IgD-negative memory B cell (primary cell): ENCODE data around the gene IQCH. TPM values are rescaled to one million over a fixed set of nuclear protein-coding genes. Genes with fewer than 3 reads are reported as not detected.

Experiments
- H3K27ac Mint-ChIP-seq, 3 donors: one replicate each; pipeline ENCODE4 v1.8.0; 2020 to 2022; ENCODE audit warnings: mild to moderate bottlenecking in 3 of 3, mixed read lengths in 3 of 3, moderate library complexity in 1 of 3
- H3K27me3 Mint-ChIP-seq: one replicate; pipeline ENCODE4 v1.8.0; 2021; ENCODE audit warnings: mixed read lengths
- H3K36me3 Mint-ChIP-seq: one replicate; pipeline ENCODE4 v1.8.0; 2020; ENCODE audit warnings: mild to moderate bottlenecking, mixed read lengths
- H3K4me1 Mint-ChIP-seq, 3 donors: one replicate each; pipeline ENCODE4 v1.8.0; 2020 to 2022; ENCODE audit warnings: mixed read lengths in 3 of 3, mild to moderate bottlenecking in 1 of 3
- H3K4me3 Mint-ChIP-seq, 4 donors: one replicate each; pipeline ENCODE4 v1.8.0; 2020 to 2022; ENCODE audit warnings: mild to moderate bottlenecking in 4 of 4, mixed read lengths in 4 of 4, moderate library complexity in 3 of 4
- H3K9me3 Mint-ChIP-seq, 3 donors: one replicate each; pipeline ENCODE4 v1.8.0; 2020 to 2021; ENCODE audit warnings: mixed read lengths in 3 of 3, mild to moderate bottlenecking in 1 of 3
- polyA plus RNA-seq: library from polyadenylated mRNA; unstranded; fragments of 300-500 nt; fragmentation: Illumina TruSeq; gene quantifications from one replicate; pipeline ENCODE4 v1.2.3, GENCODE V29; 2021

The IQCH gene
- 0.13 TPM for polyA plus RNA-seq

DNA sequence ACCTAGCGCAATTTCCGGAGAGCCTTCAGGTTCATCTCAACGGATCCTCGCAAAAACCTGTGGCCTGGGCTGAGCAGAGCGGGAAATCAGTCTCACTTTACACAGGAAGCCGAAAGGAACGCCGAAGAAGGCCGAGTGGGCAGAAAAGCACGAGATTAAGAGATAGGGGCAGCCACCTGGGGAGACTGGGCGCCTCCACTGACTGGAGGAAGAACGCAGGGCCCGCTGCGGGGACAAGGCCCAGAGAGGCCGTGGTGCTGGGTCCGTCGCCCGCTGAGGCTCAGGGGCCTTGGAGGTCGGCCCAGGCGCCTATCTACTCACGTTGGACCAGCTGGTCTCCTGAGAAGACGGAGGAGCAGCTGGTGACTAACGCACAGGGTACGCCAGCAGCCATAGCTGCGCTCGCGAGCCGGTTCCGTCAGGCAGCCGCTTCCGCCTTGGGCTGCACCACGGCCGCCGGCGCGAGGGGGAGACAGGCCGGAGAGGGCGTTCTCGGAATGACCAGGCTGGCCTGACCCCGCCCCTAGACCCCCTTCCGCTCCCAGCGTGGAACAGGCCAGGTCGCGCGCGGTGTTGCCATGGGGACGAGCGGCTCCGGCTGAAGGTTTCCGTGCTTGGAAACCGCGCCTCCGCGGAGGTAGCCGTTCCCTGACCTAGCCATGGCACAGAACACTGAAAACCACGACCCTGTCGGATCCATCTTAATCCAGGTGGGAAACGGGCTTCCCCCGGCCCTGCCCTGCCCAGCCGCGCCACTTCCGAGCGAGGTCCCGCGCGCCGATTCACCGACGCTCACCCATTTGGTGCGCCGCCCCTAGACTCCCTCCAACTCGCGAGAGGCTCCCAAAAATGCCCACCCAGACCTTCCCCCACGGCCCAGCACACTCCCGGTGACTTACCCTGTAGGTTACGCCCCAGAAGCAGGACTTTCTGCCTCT is at the start of gene IQCH, which contains the start of gene AAGAB:
Gene IQCH (plus strand): TSS at position 549 of the 938 bp plus-strand sequence. CDS start 111 bp downstream, at position 660.
Gene AAGAB (minus strand): TSS at position 424 of the 938 bp plus-strand sequence. CDS start 30 bp downstream, at position 394.
- peaks cover 2% of the 10 kb centered on the region for H3K36me3 Mint-ChIP-seq
- H3K27ac Mint-ChIP-seq = peak within 1 kb of the TSS; percentile 81 to 91 (median 89)
- peaks cover 17 to 33% (median 26%) of the 10 kb centered on the region in 3 donors for H3K4me1 Mint-ChIP-seq
- H3K9me3 Mint-ChIP-seq = no peaks in the 10 kb centered on the region
- H3K27me3 Mint-ChIP-seq = no peaks in the 10 kb centered on the region
- H3K4me3 Mint-ChIP-seq = peak within 1 kb of the TSS; percentile 96 to 98 (median 98)

DNA sequence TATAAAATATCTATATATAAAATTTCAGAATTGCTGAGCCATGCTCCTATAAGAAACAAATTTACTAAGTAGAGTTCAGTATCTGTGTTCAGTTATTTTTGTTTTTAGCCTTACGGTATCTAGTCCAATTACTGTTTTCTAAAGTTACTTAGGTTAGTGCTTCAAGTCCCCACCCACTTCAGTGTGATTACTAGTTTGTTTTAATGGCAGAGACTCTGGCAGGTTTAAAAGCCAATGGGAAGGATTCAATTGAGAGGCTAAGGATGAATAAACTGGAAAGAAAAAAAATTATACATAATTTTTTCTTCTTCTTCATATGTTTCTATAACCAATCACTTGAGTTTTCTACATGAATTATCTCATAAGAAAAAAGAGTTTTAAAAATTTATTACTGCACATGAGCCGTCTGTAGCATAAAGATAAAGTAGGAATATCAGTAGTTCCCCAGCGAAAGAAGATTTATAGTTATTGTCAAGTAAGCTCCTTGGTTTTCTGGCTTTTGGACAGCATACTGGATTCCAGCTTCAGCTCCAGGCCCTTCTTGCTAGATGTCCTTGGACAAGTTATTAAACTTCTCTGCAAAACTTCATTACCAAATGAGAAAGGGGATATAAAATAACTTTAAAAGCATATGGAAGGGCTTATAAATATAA is 46.9 kb upstream of the IQCH start:
- peaks cover 8% of the 10 kb centered on the region for H3K36me3 Mint-ChIP-seq

DNA sequence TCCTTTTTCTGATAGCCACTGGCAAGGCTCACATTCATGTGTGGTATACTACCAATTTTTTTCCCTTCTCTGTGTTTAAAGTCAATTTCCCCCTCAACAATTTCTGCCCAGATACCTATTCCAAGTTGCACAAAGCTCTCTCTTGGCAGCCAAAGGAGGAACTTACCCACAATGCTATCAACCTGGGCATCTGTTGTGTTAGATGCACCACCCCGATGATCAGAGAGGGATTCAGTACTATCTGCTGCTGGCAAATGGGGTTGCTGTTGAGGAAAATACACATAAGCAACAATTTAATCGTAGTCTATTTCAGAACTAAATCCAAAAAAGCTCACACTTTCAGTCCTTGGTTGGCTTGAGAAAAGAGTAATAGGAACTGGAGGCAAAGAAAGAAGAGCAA is 46.2 kb upstream of the IQCH start:
- Mint-ChIP-seq H3K27me3 (no peaks in the 10 kb centered on the region), H3K9me3 (no peaks in the 10 kb centered on the region), H3K36me3 (peaks cover 8% of the 10 kb centered on the region), H3K4me3 (no peak overlapping the region), H3K27ac (no peak overlapping the region), H3K4me1 (no peaks in the 10 kb centered on the region)

More for the DNA sequence above, 46.9 kb upstream of the IQCH start:
- Mint-ChIP-seq H3K9me3 (no peaks in the 10 kb centered on the region), H3K4me3 (no peak overlapping the region), H3K4me1 (no peaks in the 10 kb centered on the region), H3K27ac (no peak overlapping the region), H3K27me3 (no peaks in the 10 kb centered on the region)

DNA sequence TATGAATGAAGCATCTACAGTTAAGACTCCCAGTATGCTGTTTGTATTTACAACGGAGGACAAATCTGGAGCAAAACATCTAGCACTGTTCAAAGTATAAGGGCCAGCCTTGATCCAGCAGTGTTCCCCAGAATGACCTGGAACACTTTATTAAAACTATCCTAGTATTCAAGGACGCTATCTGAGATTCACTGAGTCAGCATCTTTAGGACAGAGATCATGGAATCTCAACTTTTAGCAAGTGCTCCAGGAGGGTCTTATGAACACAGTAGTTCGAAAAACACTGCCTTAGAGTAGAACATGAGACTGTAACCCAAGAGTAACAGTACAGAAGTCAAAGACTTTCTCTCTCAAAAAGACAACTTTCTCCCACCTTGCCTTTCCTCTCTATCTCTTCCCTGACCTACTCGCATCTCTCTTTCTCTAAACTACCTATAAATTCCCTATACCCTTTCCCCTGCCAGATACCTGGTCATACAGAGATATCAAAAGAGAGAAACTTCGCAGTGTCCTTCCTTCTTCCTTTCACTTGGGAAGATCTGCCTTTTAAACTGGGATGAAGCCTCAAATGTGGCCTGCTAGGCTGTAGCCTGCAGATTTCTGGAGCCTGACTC is 43.9 kb upstream of the IQCH start:
- H3K27ac Mint-ChIP-seq = peak overlapping the region in 1 of 3 donors; percentile 50
- no peaks in the 10 kb centered on the region for H3K4me1 Mint-ChIP-seq
- no peaks in the 10 kb centered on the region for H3K9me3 Mint-ChIP-seq
- no peak overlapping the region for H3K4me3 Mint-ChIP-seq
- peaks cover 8% of the 10 kb centered on the region for H3K36me3 Mint-ChIP-seq
- H3K27me3 Mint-ChIP-seq = no peaks in the 10 kb centered on the region

DNA sequence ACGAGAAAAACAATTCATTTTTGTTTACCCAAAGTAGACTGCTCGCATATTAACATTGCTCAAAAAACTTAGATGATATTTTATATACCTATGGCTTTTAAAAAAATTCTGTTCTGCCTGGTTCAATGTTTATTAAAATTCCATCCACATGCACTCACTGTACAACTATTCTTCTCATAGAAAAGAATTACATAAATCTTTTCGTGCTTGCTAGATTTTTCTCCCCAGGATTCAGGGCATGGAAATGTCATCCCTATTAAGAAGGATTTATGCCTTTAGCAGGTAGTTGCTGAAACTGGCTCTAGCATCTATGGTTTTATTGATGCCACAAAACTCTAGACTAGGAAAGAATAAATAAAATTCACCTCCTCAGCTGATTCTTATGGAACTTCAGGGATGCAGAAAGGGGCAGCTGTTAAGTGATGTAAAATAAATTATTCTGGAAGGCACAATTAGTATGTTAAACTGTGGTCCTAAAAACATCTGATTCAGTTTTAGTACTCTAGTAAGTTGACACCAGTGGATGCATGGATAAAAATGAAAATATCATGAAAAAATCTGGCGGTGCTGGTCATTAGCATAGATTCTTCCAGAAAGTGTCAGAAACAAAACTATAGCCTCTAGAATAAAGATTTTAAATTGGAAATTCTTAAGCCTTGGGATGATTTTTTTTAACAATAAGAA is 41.8 kb upstream of the IQCH start:
- Mint-ChIP-seq H3K9me3 (no peaks in the 10 kb centered on the region), H3K4me3 (no peak overlapping the region), H3K27me3 (no peaks in the 10 kb centered on the region), H3K4me1 (peaks cover 0 to 2% (median 0%) of the 10 kb centered on the region in 3 donors), H3K36me3 (peaks cover 15% of the 10 kb centered on the region), H3K27ac (no peak overlapping the region)

DNA sequence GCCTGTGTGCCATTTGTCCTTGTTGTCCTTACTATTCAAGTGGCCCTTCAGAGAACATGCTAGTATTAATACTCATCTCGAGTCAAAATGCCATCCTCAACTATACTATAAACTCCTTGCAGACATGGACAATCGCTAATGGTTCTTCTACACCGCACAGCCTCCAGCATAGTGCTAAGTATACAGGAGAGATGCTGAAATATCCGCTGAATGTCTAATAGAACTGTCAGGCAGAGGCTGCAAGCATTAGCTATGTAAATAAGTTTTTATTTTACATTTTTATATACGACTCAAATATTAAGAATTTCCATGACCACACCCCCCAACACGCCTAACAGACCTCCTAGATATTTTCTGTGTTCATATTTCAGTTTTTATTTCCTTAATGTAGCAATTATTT is 39.5 kb upstream of the IQCH start:
- no peaks in the 10 kb centered on the region for H3K27me3 Mint-ChIP-seq
- peaks cover 0 to 2% (median 0%) of the 10 kb centered on the region in 3 donors for H3K4me1 Mint-ChIP-seq
- no peak overlapping the region for H3K27ac Mint-ChIP-seq
- no peak overlapping the region for H3K4me3 Mint-ChIP-seq
- no peaks in the 10 kb centered on the region for H3K9me3 Mint-ChIP-seq
- peaks cover 14% of the 10 kb centered on the region for H3K36me3 Mint-ChIP-seq

DNA sequence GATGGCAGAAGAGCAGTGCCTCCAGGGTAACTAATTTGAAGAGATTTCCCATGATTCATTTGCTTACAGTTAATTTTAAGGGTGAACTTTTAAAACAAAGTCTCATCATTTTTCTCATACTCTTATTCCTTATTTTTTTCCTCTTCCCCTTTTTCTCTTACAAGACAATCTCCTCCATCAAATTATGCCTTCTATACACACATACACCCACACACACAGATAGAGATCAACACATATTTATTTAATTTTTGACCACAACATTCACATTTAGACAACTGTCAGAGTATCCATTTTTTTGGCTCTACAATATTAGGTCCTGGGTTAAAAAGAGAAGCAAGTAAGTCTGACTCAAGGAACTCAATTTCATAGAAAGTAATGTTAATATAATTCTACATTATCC is 37.7 kb upstream of the IQCH start:
- H3K27ac Mint-ChIP-seq = no peak overlapping the region
- peaks cover 0 to 2% (median 0%) of the 10 kb centered on the region in 3 donors for H3K4me1 Mint-ChIP-seq
- H3K27me3 Mint-ChIP-seq = no peaks in the 10 kb centered on the region
- no peaks in the 10 kb centered on the region for H3K9me3 Mint-ChIP-seq
- H3K4me3 Mint-ChIP-seq = no peak overlapping the region
- H3K36me3 Mint-ChIP-seq = peaks cover 18% of the 10 kb centered on the region

DNA sequence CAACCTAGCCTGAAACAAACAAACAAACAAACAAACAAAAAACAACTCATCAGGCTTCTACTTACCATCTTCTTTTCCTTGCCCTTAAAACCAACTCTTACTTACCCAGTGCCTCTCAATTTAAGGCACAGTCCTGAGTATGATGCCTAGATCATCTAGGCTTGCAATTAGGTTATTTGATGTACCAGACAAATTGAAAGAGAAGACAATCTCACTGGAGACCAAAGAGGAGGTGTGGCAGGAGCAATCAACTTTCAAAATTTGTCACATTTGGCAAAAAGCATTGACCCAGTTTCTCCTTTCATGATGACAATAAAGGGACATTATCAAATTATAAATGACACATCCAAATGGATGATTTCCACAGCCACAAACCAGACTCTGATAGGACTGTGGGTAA is 36.2 kb upstream of the IQCH start:
- H3K4me1 Mint-ChIP-seq = peaks cover 0 to 2% (median 0%) of the 10 kb centered on the region in 3 donors
- H3K4me3 Mint-ChIP-seq = no peak overlapping the region
- H3K27me3 Mint-ChIP-seq = no peaks in the 10 kb centered on the region
- H3K27ac Mint-ChIP-seq = no peak overlapping the region
- H3K9me3 Mint-ChIP-seq = no peaks in the 10 kb centered on the region
- peaks cover 18% of the 10 kb centered on the region for H3K36me3 Mint-ChIP-seq

DNA sequence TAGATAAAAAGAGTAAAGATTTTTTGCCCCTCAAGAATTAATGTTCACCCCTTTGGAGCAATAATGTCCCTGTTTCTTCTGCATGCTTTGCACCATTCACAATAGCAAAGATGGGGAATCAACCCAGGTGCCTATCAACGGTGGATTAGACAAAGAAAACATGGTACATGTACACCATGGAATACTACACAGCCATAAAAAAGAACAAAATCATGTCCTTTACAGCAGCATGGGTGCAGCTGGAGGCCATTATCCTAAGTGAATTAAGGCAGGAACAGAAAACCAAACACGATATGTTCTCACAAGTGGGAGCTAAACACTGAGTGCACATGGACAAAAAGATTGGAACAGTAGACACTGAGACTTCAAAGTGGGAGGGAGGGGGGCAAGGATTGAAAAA is 35.3 kb upstream of the IQCH start:
- Mint-ChIP-seq H3K36me3 (peaks cover 18% of the 10 kb centered on the region), H3K9me3 (no peaks in the 10 kb centered on the region), H3K4me3 (no peak overlapping the region), H3K27ac (no peak overlapping the region), H3K4me1 (peaks cover 0 to 2% (median 0%) of the 10 kb centered on the region in 3 donors), H3K27me3 (no peaks in the 10 kb centered on the region)

DNA sequence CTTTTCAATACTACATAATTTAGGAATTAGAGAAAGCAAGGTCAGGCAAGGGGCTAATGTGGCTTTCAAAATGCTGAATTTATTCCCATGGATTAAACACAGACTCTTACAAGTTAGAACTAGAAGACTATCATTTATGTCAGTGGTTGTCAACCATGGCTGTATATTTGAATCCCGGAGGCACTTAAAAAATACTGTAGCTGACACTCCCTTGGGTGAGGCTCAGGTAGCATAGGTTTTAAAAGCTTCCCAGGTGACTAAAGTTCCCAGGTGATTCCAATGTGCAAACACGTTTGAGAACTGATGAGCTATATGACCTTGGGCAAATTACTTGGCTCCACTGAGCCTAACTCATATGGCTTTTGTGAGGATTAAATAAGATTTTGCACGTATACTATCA is 29.7 kb upstream of the IQCH start:
- no peaks in the 10 kb centered on the region for H3K27me3 Mint-ChIP-seq
- H3K27ac Mint-ChIP-seq = no peak overlapping the region
- H3K4me1 Mint-ChIP-seq = peaks cover 0 to 10% (median 6%) of the 10 kb centered on the region in 3 donors
- no peaks in the 10 kb centered on the region for H3K9me3 Mint-ChIP-seq
- no peak overlapping the region for H3K4me3 Mint-ChIP-seq
- peaks cover 9% of the 10 kb centered on the region for H3K36me3 Mint-ChIP-seq

DNA sequence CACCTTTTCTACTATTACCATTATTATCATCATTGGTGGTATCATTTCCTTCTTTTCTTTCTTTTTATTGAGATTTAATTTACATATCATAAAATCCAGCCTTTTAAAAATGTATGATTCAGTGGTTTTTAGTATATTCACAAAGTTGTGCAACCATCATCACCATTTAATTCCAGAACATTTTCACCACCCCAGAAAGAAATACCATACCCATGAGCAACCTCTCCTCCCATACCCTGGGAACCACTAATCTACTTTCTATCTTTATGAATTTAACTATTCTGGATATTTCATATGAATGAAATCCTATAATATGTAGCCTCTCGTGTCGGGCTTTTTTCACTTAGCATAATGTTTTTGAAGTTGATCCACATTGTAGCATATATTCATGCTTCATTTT is 29.2 kb upstream of the IQCH start:
- Mint-ChIP-seq H3K4me3 (no peak overlapping the region), H3K27me3 (no peaks in the 10 kb centered on the region), H3K36me3 (peaks cover 7% of the 10 kb centered on the region), H3K4me1 (peaks cover 0 to 10% (median 6%) of the 10 kb centered on the region in 3 donors), H3K9me3 (no peaks in the 10 kb centered on the region), H3K27ac (no peak overlapping the region)

DNA sequence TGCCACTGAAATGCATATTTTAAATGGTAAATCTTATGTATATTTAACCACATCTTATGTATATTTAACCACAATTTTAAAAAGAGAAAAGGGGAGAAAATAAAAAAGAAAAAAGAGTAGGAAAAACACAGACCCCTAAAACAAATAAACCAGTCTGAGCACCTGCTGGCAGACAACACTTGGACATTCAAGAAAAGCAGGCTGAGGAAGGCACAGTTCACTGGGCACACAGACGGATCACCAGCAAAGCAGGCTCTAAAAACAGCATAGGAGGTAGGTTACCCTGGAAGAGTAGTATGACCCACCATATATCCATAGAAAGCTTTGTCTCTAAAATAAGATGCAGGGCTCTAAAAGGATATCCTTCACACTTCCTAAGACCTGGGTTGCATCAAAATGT is 27.2 kb upstream of the IQCH start:
- no peak overlapping the region for H3K27ac Mint-ChIP-seq
- no peaks in the 10 kb centered on the region for H3K9me3 Mint-ChIP-seq
- H3K27me3 Mint-ChIP-seq = no peaks in the 10 kb centered on the region
- H3K36me3 Mint-ChIP-seq = peaks cover 13% of the 10 kb centered on the region
- peaks cover 2 to 10% (median 6%) of the 10 kb centered on the region in 3 donors for H3K4me1 Mint-ChIP-seq
- H3K4me3 Mint-ChIP-seq = no peak overlapping the region

DNA sequence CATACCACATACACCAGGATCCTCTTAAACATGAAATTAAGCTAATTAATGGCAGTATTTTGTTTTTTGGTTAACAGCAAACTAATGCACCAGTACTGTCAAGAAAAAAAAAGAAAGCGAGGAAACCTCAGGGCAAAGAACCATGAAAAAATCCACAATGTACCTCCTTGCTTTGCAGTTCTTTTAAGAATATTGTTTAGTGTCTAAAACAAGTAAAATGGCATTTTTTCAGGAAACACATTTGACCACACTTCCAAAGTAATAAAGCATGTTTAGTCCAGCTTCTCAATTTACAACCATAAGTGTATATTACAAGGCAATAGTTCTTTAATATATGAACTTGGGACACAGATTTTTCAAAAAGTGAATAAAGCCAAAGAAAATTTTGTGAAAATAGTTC is 26.7 kb upstream of the IQCH start:
- Mint-ChIP-seq H3K27ac (no peak overlapping the region), H3K4me3 (no peak overlapping the region), H3K9me3 (no peaks in the 10 kb centered on the region), H3K36me3 (peaks cover 13% of the 10 kb centered on the region), H3K27me3 (no peaks in the 10 kb centered on the region), H3K4me1 (peaks cover 2 to 10% (median 6%) of the 10 kb centered on the region in 3 donors)

DNA sequence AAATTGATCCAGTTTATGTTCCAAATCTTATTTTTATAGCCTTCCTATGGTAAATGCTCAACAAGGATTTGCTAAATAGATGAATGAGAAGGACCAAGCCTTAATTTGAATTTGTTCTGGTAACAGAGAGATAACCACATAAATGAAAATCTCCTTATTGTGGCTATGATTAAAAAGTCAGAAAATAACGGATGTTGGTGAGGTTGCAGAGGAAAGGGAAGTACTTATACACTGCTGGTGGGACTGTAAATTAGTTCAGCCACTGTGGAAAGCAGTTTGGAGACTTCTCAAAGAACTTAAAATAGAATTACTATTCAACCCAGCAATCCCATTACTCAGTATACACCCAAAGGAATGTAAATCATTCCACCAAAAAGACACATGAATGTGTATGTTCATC is 26.3 kb upstream of the IQCH start:
- peaks cover 2 to 10% (median 6%) of the 10 kb centered on the region in 3 donors for H3K4me1 Mint-ChIP-seq
- H3K9me3 Mint-ChIP-seq = no peaks in the 10 kb centered on the region
- H3K27ac Mint-ChIP-seq = no peak overlapping the region
- H3K36me3 Mint-ChIP-seq = peaks cover 13% of the 10 kb centered on the region
- no peak overlapping the region for H3K4me3 Mint-ChIP-seq
- no peaks in the 10 kb centered on the region for H3K27me3 Mint-ChIP-seq
